Measurements from ENCODE around the gene GSDME.

Gene GSDME

DNA sequence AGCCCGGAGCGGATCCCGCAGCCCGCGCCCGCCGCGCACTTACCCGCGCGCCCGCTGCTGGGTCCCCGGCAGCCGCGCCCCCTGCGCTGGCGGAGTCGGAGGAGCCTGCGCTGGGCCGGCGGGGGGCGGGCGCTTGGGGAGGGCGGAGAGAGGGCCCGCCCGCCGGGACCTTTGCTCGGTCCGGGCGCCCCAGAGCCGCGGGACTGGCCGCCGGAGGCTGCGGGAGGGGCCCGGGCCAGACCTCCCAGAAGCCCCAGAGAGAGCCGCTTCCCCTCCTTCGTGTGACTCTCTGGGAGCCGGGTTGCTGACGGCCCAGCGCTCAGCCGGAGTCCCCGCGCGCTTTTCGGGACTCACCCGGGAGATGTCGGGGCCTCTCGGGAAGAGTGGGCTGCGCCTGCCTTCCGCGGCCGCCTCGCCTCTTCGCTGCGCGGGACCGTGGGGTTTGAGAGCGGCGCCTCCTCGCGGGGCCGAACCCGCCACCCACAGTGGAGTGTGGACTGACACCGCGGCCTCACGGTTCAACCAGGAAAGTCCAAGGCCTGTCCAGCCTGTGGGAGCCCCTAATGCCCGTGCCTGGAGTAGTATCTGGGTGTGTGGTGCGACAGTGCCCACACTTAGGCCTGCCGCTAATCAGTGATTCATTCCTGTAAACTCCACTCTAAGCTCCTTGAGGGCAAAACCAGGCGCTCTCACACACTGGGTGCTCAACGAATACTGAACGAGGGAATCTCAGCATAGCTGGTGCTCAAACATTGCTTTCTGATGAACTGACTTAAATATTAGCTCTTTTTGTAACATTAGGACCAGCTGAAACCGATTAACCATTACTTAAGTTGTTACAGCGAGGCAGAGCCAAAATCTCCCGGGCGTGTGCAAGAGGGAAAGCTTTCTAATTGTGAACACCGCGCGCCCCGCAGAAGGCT is at the start of gene GSDME:
Gene GSDME, minus strand, starts transcription at position 112 of the 923 bp plus-strand sequence. CDS start 7,690 bp downstream, outside the sequence.
- DNase-seq (ENCODE audit: low read depth), result peak; percentile 67
- peak within 1 kb of the TSS; percentile 63 for H3K4me3 ChIP-seq (replicated peaks; ENCODE audit: low read depth, low read length)
- TF ChIP-seq, protein P1, sequence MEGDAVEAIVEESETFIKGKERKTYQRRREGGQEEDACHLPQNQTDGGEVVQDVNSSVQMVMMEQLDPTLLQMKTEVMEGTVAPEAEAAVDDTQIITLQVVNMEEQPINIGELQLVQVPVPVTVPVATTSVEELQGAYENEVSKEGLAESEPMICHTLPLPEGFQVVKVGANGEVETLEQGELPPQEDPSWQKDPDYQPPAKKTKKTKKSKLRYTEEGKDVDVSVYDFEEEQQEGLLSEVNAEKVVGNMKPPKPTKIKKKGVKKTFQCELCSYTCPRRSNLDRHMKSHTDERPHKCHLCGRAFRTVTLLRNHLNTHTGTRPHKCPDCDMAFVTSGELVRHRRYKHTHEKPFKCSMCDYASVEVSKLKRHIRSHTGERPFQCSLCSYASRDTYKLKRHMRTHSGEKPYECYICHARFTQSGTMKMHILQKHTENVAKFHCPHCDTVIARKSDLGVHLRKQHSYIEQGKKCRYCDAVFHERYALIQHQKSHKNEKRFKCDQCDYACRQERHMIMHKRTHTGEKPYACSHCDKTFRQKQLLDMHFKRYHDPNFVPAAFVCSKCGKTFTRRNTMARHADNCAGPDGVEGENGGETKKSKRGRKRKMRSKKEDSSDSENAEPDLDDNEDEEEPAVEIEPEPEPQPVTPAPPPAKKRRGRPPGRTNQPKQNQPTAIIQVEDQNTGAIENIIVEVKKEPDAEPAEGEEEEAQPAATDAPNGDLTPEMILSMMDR (IDR thresholded peaks at IDR 0.05; ENCODE audit: low read length, missing control alignments), result no peak

DNA sequence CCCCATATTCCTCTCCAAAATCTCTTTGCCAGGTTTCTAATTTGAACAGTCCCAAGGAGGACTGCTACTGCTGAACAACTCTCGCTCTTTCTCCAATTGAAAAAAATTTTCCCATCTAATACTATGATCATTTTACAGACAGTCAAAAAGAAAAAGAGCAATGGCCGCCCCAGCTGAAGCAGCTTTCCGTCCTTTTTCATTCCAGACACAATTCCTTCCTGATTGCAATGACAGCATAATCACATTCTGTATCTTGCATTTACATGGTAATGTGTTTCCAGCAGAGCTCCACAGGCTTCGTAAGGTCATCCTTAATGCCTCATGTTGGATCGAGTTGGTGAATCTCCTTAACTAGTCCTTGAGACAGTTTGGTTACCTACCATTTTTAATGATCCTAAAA is 45.0 kb upstream of the GSDME start:
- TF ChIP-seq, protein P1 (IDR thresholded peaks at IDR 0.05; ENCODE audit: low read length, missing control alignments), result no peak
- H3K4me3 ChIP-seq (replicated peaks; ENCODE audit: low read depth, low read length), result no peak overlapping the region
- no peak for DNase-seq (ENCODE audit: low read depth)

DNA sequence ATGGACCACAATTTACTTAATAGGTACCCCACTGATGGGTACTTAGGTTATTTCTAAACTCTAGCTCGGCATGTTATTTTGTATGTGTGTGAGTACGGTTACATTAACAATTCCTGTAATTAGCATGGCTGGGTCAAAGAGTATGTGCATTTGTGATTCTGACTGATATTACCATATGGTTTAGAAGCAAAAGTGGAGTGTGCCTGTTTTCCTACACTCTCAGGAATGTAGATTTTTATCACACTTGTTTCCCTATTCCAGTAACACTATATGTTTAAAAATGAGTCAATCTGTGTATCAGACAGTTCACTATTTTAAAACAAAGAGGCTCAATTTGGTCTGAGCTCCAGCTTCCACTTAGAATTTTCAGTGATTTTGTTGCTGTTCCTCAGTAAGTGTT is 44.6 kb upstream of the GSDME start:
- DNase-seq (ENCODE audit: low read depth), result no peak
- TF ChIP-seq, protein P1 (IDR thresholded peaks at IDR 0.05; ENCODE audit: low read length, missing control alignments), result no peak
- H3K4me3 ChIP-seq (replicated peaks; ENCODE audit: low read depth, low read length), result no peak overlapping the region

DNA sequence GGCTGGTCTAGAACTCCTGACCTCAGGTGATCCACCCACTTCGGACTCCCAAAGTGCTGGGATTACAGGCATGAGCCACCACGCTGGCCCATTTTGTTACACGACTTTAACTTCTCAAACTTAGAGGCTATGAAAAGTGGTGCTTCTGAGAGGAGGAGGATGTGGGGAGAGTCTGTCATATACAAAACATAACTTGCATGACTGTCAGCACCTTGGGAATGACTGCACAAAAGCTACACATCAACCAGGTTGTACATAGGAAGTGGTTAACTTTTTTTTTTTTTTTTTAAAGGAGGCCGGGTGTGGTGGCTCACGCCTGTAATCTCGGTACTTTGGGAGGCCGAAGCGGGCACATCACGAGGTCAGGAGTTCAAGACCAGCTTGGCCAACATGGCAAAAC is 43.4 kb upstream of the GSDME start:
- H3K4me3 ChIP-seq (replicated peaks; ENCODE audit: low read depth, low read length), result no peak overlapping the region
- DNase-seq (ENCODE audit: low read depth), result no peak
- TF ChIP-seq, protein P1 (IDR thresholded peaks at IDR 0.05; ENCODE audit: low read length, missing control alignments), result no peak

DNA sequence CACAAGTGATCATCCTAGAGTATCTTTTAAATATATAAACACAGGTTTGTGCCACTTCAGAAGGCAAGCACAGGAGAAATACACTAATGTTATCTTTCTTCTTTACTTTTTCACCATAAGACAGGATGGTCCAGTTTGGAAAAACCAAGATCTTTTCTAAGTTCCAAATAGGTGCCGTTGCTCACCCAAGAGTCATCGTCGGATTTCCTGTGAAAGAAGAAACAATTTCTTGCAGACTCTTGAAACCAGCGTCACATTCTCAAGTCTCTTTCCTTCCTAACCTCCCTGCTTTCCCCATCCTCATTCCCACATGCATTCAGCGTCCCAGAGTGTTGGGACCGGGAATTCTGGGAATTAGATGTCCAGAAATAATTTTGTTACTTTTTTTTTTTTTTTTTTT is 42.8 kb upstream of the GSDME start:
- no peak for DNase-seq (ENCODE audit: low read depth)
- TF ChIP-seq, protein P1 (IDR thresholded peaks at IDR 0.05; ENCODE audit: low read length, missing control alignments), result no peak
- H3K4me3 ChIP-seq (replicated peaks; ENCODE audit: low read depth, low read length), result no peak overlapping the region

DNA sequence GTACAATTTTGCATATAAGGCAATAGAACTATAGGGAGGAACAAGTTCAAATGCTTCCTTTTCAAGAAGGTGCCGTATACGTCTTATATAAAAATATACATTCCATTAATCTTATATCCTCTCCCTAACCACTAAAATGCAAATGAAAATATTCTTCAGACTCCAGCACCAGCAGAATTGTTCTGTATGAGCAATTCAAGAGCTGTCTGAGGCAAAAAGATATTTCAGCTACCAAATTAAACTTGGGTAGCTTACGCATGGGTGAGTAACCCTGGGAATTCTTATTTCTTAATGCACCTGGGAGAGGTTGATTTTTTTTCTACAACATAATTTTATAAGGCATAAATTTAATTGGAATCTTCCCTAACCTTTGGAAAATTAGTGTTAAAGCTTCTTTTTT is 42.2 kb upstream of the GSDME start:
- no peak for DNase-seq (ENCODE audit: low read depth)
- TF ChIP-seq, protein P1 (IDR thresholded peaks at IDR 0.05; ENCODE audit: low read length, missing control alignments), result no peak
- H3K4me3 ChIP-seq (replicated peaks; ENCODE audit: low read depth, low read length), result no peak overlapping the region
